ENCODE results near the gene MED15.

GRCh38 chr22:20526628-20527355 lies 19.4 kb downstream of the MED15 start:
- TF ChIP-seq POLR2A (IDR thresholded peaks at IDR 0.05) (no peak), CTCF (IDR thresholded peaks at IDR 0.05) (no peak)
